HCT116 (cell line): Measurements from ENCODE around the gene CRY1. TPM values are rescaled to one million over a fixed set of nuclear protein-coding genes. Genes with fewer than 3 reads are reported as not detected.

Experiments used
- ATAC-seq: fragments of 200-7000 bp; cut with Tn5 transposase; 2 replicates; pipeline ENCODE4 v1.9.1; 2020; ENCODE audit warnings: mild to moderate bottlenecking, moderate library complexity
- BruUV-seq: library from RNA; stranded (reverse); fragments of 400-500 nt; replicated peaks from 2 replicates; lab custom pipeline; 2021; lab: Mats Ljungman, UMichigan
- CTCF ChIA-PET: fragments of 300-600 bp; sonication (Branson Sonifier 250); formaldehyde crosslinking; loops from one replicate; lab custom pipeline; 2021; ENCODE audit warnings: antibody characterized with exemption; lab: Charles Lee
- POLR2A ChIA-PET: fragments of 300-600, 350-600 bp; sonication (Branson Sonifier 250); formaldehyde crosslinking; loops from one replicate; lab custom pipeline; 2021; ENCODE audit warnings: antibody characterized with exemption; lab: Charles Lee
- RAD21 ChIA-PET, 2 experiments: fragments of 300-600 bp; sonication (Branson Sonifier 250); formaldehyde crosslinking; loops; one replicate each; lab custom pipeline; 2023; ENCODE audit warnings: low total read pairs in 2 of 2; ENCODE audit not compliant: uncharacterized antibody in 2 of 2, unreplicated experiment in 2 of 2, low non-redundant PET in 1 of 2; lab: Charles Lee
- DNase-seq: peaks from one replicate; pipeline ENCODE4 v3.0.0-alpha.2; 2010; ENCODE audit warnings: low read depth, low spot score
- H2AFZ ChIP-seq: fragments of 200-600 bp; shearing (Covaris generic), sonication (generic); 2 replicates; pipeline ENCODE4 v1.6.1; 2017; ENCODE audit warnings: low read depth, mixed run types, mixed read lengths, antibody characterized with exemption, low read length; ENCODE audit not compliant: poor library complexity, severe bottlenecking
- H3K27ac ChIP-seq: 2 replicates; pipeline ENCODE4 v1.5.1; 2012; ENCODE audit warnings: low read depth, low read length
- H3K27me3 ChIP-seq: fragments of 200-600 bp; sonication (generic); 2 replicates; pipeline ENCODE4 v1.6.1; 2016; ENCODE audit warnings: mixed run types, low read length, mixed read lengths; ENCODE audit not compliant: insufficient read depth
- H3K36me3 ChIP-seq, 2 experiments: fragments of 200-500 bp in 1 of 2; fragments of 200-600 bp in 1 of 2; sonication (Bioruptor generic) in 1 of 2; sonication (generic) in 1 of 2; 2 replicates each; pipeline versions ENCODE4 v1.5.1 to v1.6.1; 2014 to 2016; ENCODE audit warnings: low read length in 2 of 2, inconsistent platforms in 1 of 2, mixed read lengths in 1 of 2, mixed run types in 1 of 2; ENCODE audit not compliant: insufficient read depth in 2 of 2, control insufficient read depth in 1 of 2
- H3K4me1 ChIP-seq, 2 experiments: fragments of 200-600 bp in 1 of 2; sonication (generic) in 1 of 2; 2 replicates each; pipeline versions ENCODE4 v1.5.1 to v1.6.1; 2012 to 2017; ENCODE audit warnings: low read length in 2 of 2, inconsistent platforms in 1 of 2, mild to moderate bottlenecking in 1 of 2, mixed read lengths in 1 of 2, mixed run types in 1 of 2, moderate library complexity in 1 of 2; ENCODE audit not compliant: insufficient read depth in 2 of 2, control insufficient read depth in 1 of 2
- H3K4me2 ChIP-seq: fragments of 200-600 bp; sonication (generic); 2 replicates; pipeline ENCODE4 v1.6.1; 2017; ENCODE audit warnings: mixed run types, low read length, mixed read lengths
- H3K4me3 ChIP-seq, 2 experiments: fragments of 200-600 bp in 1 of 2; sonication (generic) in 1 of 2; replicated peaks in 1 of 2; 2 replicates each; pipeline ENCODE4 v1.5.1; 2011 to 2016; ENCODE audit warnings: low read length in 2 of 2, control low read depth in 1 of 2, low read depth in 1 of 2, mild to moderate bottlenecking in 1 of 2, mixed read lengths in 1 of 2, mixed run types in 1 of 2
- H3K79me2 ChIP-seq: fragments of 200-600 bp; sonication (generic); 2 replicates; pipeline ENCODE4 v1.6.1; 2017; ENCODE audit warnings: mild to moderate bottlenecking, mixed run types, low read length, moderate library complexity, mixed read lengths; ENCODE audit not compliant: insufficient read depth
- H3K9ac ChIP-seq: fragments of 200-600 bp; sonication (generic); 2 replicates; pipeline ENCODE4 v1.6.1; 2016; ENCODE audit warnings: low read length, mixed read lengths
- H3K9me2 ChIP-seq: fragments of 200-600 bp; sonication (generic), shearing (Covaris generic); 2 replicates; pipeline ENCODE4 v1.6.1; 2017; ENCODE audit warnings: mixed run types, mild to moderate bottlenecking, moderate library complexity; ENCODE audit not compliant: insufficient read depth
- H3K9me3 ChIP-seq, 2 experiments: fragments of 200-500 bp in 1 of 2; fragments of 200-600 bp in 1 of 2; sonication (Bioruptor generic) in 1 of 2; sonication (generic) in 1 of 2; 2 replicates each; pipeline ENCODE4 v1.6.1; 2014 to 2017; ENCODE audit warnings: low read length in 2 of 2, mixed read lengths in 2 of 2, inconsistent platforms in 1 of 2, low read depth in 1 of 2, mild to moderate bottlenecking in 1 of 2, mixed run types in 1 of 2, moderate library complexity in 1 of 2; ENCODE audit not compliant: control insufficient read depth in 1 of 2, insufficient read depth in 1 of 2
- H4K20me1 ChIP-seq: fragments of 200-600 bp; sonication (generic), shearing (Covaris generic); 2 replicates; pipeline ENCODE4 v1.6.1; 2017; ENCODE audit warnings: mixed run types, mild to moderate bottlenecking, moderate library complexity; ENCODE audit not compliant: insufficient read depth
- CEBPB ChIP-seq: IDR thresholded peaks from 2 replicates; pipeline ENCODE4 v1.6.1; 2012; ENCODE audit warnings: low read depth
- ELF1 ChIP-seq: IDR thresholded peaks from 2 replicates; pipeline ENCODE4 v1.6.1; 2012; ENCODE audit warnings: low read depth, borderline replicate concordance
- MAX ChIP-seq: IDR thresholded peaks from 2 replicates; pipeline ENCODE4 v1.6.1; 2012
- TCF7L2 ChIP-seq: IDR thresholded peaks from 2 replicates; pipeline ENCODE4 v1.7.0; 2011; ENCODE audit warnings: borderline replicate concordance, inconsistent platforms; ENCODE audit not compliant: insufficient read depth, insufficient read length; ENCODE audit errors: extremely low read depth
- ZBTB33 ChIP-seq: IDR thresholded peaks from 2 replicates; pipeline ENCODE4 v1.6.1; 2011; ENCODE audit warnings: mild to moderate bottlenecking, low read length, moderate library complexity; ENCODE audit not compliant: insufficient replicate concordance; ENCODE audit errors: extremely low read depth
- ZFX ChIP-seq: fragments of 450-650 bp; IDR thresholded peaks from 2 replicates; pipeline ENCODE4 v1.6.1; 2017
- intact Hi-C: fragments of 100-400 bp; cut with micrococcal nuclease; formaldehyde crosslinking; loops from 2 replicates; pipeline ENCODE4 v1.10.0; 2022
- total RNA-seq: library from RNA; stranded (reverse); gene quantifications from one replicate; pipeline ENCODE4 v1.2.1, GENCODE V29; 2021; ENCODE audit not compliant: unreplicated experiment
- TF ChIP-seq, protein P1 (sequence below), 3 experiments: fragments of 200-600 bp in 1 of 3; sonication (generic) in 1 of 3; IDR thresholded peaks in 2 of 3; conservative IDR thresholded peaks in 1 of 3; 2 replicates each; pipeline ENCODE4 v1.5.1; 2012 to 2017; ENCODE audit warnings: low read depth in 2 of 3, low read length in 2 of 3, antibody characterized with exemption in 1 of 3, borderline replicate concordance in 1 of 3, control low read depth in 1 of 3, mild to moderate bottlenecking in 1 of 3, mixed read lengths in 1 of 3, mixed run types in 1 of 3, moderate library complexity in 1 of 3; ENCODE audit not compliant: insufficient read depth in 1 of 3

CRY1 gene
- total RNA-seq, 1 experiment from 2014 or later: 16.3 TPM

GRCh38 chr12:107057071-107057834 lies 36.1 kb downstream of the CRY1 start:
- POLR2A ChIA-PET: no interaction called here
- no peak overlapping the region for H3K4me2 ChIP-seq

More at GRCh38 chr12:107057071-107057834, 36.1 kb downstream of the CRY1 start:
- Histone ChIP-seq H2AFZ (no peak overlapping the region), H3K27ac (no peak overlapping the region), H3K9me3 (no peaks in the 10 kb centered on the region), H3K36me3 (no peaks in the 10 kb centered on the region), H3K27me3 (no peaks in the 10 kb centered on the region), H3K9ac (no peak overlapping the region), H3K9me2 (no peaks in the 10 kb centered on the region), H3K4me3 (no peak overlapping the region), H3K79me2 (no peaks in the 10 kb centered on the region), H3K4me1 (peaks cover 0 to 5% of the 10 kb centered on the region in 2 experiments; a peak in 2 of 4 replicates), H4K20me1 (no peaks in the 10 kb centered on the region; the same call in 1 of the 2 replicates)
- intact Hi-C loops: no loop called here
- TF ChIP-seq, protein P1, sequence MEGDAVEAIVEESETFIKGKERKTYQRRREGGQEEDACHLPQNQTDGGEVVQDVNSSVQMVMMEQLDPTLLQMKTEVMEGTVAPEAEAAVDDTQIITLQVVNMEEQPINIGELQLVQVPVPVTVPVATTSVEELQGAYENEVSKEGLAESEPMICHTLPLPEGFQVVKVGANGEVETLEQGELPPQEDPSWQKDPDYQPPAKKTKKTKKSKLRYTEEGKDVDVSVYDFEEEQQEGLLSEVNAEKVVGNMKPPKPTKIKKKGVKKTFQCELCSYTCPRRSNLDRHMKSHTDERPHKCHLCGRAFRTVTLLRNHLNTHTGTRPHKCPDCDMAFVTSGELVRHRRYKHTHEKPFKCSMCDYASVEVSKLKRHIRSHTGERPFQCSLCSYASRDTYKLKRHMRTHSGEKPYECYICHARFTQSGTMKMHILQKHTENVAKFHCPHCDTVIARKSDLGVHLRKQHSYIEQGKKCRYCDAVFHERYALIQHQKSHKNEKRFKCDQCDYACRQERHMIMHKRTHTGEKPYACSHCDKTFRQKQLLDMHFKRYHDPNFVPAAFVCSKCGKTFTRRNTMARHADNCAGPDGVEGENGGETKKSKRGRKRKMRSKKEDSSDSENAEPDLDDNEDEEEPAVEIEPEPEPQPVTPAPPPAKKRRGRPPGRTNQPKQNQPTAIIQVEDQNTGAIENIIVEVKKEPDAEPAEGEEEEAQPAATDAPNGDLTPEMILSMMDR (IDR thresholded peaks at IDR 0.05 in 2 of 3, conservative IDR thresholded peaks at IDR 0.05 in 1 of 3; ENCODE audit: borderline replicate concordance in 1 of 3, insufficient read depth in 1 of 3, low read depth in 2 of 3, low read length in 2 of 3): 0 out of 6 replicates have a peak, but pooled peaks of 1 of the 3 experiments have one; percentile 5
- TF ChIP-seq ZBTB33: no peak
- TF ChIP-seq TCF7L2: no peak
- TF ChIP-seq CEBPB: no peak
- TF ChIP-seq MAX: no peak
- TF ChIP-seq ZFX: no peak
- no peak for TF ChIP-seq ELF1
- ChIA-PET CTCF (no interaction called here), RAD21 (no interaction called here)
- BruUV-seq: no TSS peak
- ATAC-seq (no peak; the same call in 1 of the 2 replicates), DNase-seq (no peak)
